Right atrium auricular region (tissue), 2 donors: ENCODE results near the gene PKDCC. TPM values are rescaled to one million over a fixed set of nuclear protein-coding genes. Genes with fewer than 3 reads are reported as not detected.
A peak's percentile ranks its signal among the peaks of the same experiment; 100 is the strongest.

Experiments
- DNase-seq: peaks from one replicate; pipeline ENCODE4 v3.0.0-alpha.2; 2019; ENCODE audit warnings: low spot score
- H3K27ac ChIP-seq, 2 donors: fragments of 200-600 bp; sonication (generic); 1 replicate in 1 of 2; 2 replicates in 1 of 2; pipeline ENCODE4 v1.5.1; 2016 to 2019
- H3K27me3 ChIP-seq, 2 donors: fragments of 200-600 bp; sonication (generic); one replicate each; pipeline versions ENCODE4 v1.5.1 to v1.6.0; 2017 to 2019
- H3K36me3 ChIP-seq: fragments of 200-600 bp; sonication (generic); one replicate; pipeline ENCODE4 v1.5.1; 2016
- H3K4me1 ChIP-seq, 2 donors: fragments of 200-600 bp; sonication (generic); one replicate each; pipeline versions ENCODE4 v1.5.1 to v1.6.0; 2017 to 2019
- H3K4me3 ChIP-seq, 2 donors: fragments of 200-600 bp; sonication (generic); 1 replicate in 1 of 2; 2 replicates in 1 of 2; pipeline ENCODE4 v1.5.1; 2017 to 2019; ENCODE audit warnings: mild to moderate bottlenecking in 1 of 2, moderate library complexity in 1 of 2
- H3K9me3 ChIP-seq, 2 donors: fragments of 200-600 bp; sonication (generic); one replicate each; pipeline ENCODE4 v1.5.1; 2019
- CTCF ChIP-seq, 2 donors: fragments of 200-600 bp; sonication (generic); IDR thresholded peaks; one replicate each; pipeline ENCODE4 v1.5.1; 2019; ENCODE audit warnings: antibody characterized with exemption in 2 of 2
- total RNA-seq, 2 donors: library from RNA; depleted of rRNA; stranded (reverse); fragments of >200 nt; gene quantifications; one replicate each; pipeline ENCODE4 v1.1.0, GENCODE V29; 2016

The PKDCC gene
- total RNA-seq, 2 donors from 2014 or later: 66.0 to 128 TPM

- Histone ChIP-seq H3K27ac (peak overlapping the region; percentile 89 to 96), H3K4me3 (no peak overlapping the region), H3K9me3 (no peaks in the 10 kb centered on the region), H3K36me3 (peaks cover 60% of the 10 kb centered on the region), H3K27me3 (no peaks in the 10 kb centered on the region), H3K4me1 (peaks cover 0 to 82% of the 10 kb centered on the region in 2 donors)
- TF ChIP-seq CTCF (IDR thresholded peaks at IDR 0.05): no peak
- no peak for DNase-seq
Observed at GRCh38 chr2:42055573-42056514, 8.0 kb downstream of the PKDCC start.

DNA sequence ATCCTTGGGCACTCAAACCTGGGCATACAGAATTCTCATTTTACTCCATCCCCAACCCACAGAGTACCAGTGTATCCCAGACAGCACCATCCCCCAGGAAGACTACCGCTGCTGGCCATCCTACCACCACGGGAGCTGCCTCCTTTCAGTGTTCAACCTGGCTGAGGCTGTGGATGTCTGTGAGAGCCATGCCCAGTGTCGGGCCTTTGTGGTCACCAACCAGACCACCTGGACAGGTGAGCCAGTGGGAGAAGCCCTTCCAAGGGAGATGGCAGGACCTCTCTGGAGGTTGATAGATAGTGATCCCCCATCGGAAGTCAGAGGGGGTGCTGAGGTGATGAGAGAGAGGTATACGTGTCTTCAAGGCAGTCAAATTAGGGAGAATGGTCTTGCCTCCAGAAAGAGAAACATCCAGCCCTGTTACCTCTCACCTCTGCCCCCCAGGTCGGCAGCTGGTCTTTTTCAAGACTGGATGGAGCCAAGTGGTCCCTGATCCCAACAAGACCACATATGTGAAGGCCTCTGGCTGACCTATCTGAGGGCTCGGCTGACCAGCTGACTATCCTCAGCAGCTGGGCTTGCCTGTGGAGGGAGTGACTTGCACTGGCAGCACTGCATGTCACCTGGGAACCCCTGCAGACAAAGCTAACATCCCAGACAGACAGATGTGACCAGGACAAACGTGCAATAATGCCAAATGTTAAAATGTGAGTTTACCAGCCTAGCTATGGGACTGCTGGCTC is 9.5 kb downstream of the PKDCC start:
- H3K36me3 ChIP-seq: peaks cover 60% of the 10 kb centered on the region
- peak overlapping the region; percentile 63 to 96 for H3K27ac ChIP-seq
- no peak overlapping the region for H3K4me3 ChIP-seq
- no peaks in the 10 kb centered on the region for H3K27me3 ChIP-seq
- TF ChIP-seq CTCF (IDR thresholded peaks at IDR 0.05): no peak
- H3K4me1 ChIP-seq: peaks cover 0 to 74% of the 10 kb centered on the region in 2 donors
- no peak for DNase-seq
- no peaks in the 10 kb centered on the region for H3K9me3 ChIP-seq

DNA sequence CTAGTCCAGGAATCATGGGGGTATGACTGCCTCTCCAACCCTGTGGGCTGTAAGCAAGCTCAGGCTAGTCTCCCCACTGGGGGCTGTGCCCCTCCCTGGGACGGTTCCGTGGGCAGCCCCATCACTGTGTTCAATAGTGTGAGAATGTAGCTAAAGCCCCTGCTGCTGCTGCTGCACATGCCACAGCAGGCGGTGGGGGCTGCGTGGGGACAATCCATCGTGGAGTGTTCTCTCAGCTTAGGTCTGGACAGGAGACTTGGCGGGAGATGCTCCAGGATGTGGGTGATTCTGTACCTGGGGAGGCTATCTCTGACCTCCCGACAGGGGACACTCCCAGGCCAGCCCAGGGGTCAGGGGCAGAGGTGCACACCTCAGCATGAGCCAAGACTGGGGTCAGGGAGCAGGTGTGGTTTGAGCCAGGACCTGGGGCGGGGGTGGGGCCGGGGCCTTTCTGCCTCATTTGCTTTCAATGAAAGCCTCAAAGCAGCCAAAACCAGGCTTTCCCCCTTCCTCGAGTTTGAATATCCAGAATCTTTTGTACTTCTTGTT is 10.2 kb downstream of the PKDCC start:
- Histone ChIP-seq H3K27me3 (no peaks in the 10 kb centered on the region), H3K4me1 (peaks cover 0 to 68% of the 10 kb centered on the region in 2 donors), H3K27ac (peak overlapping the region; percentile 63 to 96), H3K4me3 (no peak overlapping the region), H3K9me3 (no peaks in the 10 kb centered on the region), H3K36me3 (peaks cover 60% of the 10 kb centered on the region)
- TF ChIP-seq CTCF (IDR thresholded peaks at IDR 0.05): no peak
- no peak for DNase-seq

DNA sequence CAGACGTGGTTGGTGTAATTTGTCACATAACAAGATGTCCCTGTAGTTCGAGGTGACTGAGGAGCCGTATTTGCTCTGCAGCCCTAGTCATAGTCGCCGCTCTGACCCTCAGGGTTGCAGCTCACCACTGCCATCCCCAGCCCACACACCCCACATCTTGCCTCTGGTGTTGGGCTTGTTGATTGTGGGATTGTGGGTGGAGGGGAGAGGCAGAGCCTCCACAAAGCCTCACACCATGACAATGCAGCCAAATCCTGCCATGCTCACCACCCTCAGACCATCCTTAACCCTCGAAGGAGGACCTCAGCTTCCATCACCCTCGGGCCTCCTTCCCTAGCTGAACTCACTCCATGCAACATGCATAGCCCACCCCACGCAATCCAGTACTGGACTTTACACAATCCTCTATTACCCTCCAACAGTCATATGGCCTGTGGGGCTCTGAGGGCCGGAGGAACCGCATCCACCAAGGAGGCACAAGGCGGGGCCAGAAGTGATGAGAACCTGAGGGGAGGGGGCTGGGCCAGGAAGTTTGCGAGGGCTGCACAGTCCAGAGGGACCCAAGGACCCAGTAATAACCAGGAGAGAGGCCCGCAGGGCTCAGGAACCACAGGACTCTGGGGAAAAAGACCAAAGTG is 11.6 kb downstream of the PKDCC start:
- Histone ChIP-seq H3K27me3 (no peaks in the 10 kb centered on the region), H3K4me1 (peaks cover 0 to 64% of the 10 kb centered on the region in 2 donors), H3K27ac (peak overlapping the region; percentile 63 to 73), H3K9me3 (no peaks in the 10 kb centered on the region), H3K4me3 (no peak overlapping the region), H3K36me3 (peaks cover 52% of the 10 kb centered on the region)
- no peak for TF ChIP-seq CTCF (IDR thresholded peaks at IDR 0.05)
- DNase-seq: no peak

- peaks cover 47% of the 10 kb centered on the region for H3K36me3 ChIP-seq
Observed at GRCh38 chr2:42060028-42060427, 12.2 kb downstream of the PKDCC start.

More at GRCh38 chr2:42060028-42060427, 12.2 kb downstream of the PKDCC start:
- Histone ChIP-seq H3K4me3 (no peak overlapping the region), H3K4me1 (peaks cover 0 to 58% of the 10 kb centered on the region in 2 donors), H3K27ac (peak overlapping the region; percentile 63 to 73), H3K27me3 (no peaks in the 10 kb centered on the region), H3K9me3 (no peaks in the 10 kb centered on the region)
- DNase-seq: no peak
- no peak for TF ChIP-seq CTCF (IDR thresholded peaks at IDR 0.05)
